ENCODE results near the gene CCDC28A. TPM values are rescaled to one million over a fixed set of nuclear protein-coding genes. Genes with fewer than 3 reads are reported as not detected.

The CCDC28A gene
- total RNA-seq, 1 experiment from 2014 or later: 12.0 TPM

DNA sequence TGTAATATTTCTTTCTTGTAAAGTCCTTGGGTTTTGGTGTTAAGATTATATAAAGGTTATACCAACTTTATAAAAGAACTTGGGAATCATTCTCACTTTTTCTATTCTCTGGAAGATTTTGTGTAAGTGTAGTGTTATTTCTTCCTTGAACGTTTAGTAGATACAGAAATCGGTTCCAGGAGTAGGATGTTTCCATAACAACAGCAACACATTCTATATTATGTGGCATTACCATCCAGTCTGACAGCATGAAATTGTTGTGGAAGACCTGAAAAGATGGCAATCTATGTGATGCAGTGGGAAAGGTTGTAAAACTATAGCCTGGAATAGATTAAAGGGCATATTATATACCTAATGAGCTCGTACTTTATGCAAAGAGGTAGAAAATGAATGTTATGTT lies 36.1 kb downstream of the CCDC28A start:
- POLR2A ChIA-PET: no interaction called here
- intact Hi-C loops (cut with micrococcal nuclease): no loop called here
- DNase-seq (ENCODE audit: low read depth, low spot score) (no peak), ATAC-seq (no peak)
- Histone ChIP-seq H3K4me1 (ENCODE audit: control insufficient read depth in 1 of 2, insufficient read depth in 2 of 2, low read length in 2 of 2) (no peaks in the 10 kb centered on the region), H3K79me2 (ENCODE audit: insufficient read depth, low read length) (no peaks in the 10 kb centered on the region), H3K27me3 (ENCODE audit: insufficient read depth, low read length) (no peaks in the 10 kb centered on the region), H3K27ac (ENCODE audit: low read depth, low read length) (no peak overlapping the region), H3K9me2 (ENCODE audit: insufficient read depth) (no peaks in the 10 kb centered on the region), H3K9me3 (ENCODE audit: control insufficient read depth in 1 of 2, insufficient read depth in 1 of 2, low read depth in 1 of 2, low read length in 2 of 2) (no peaks in the 10 kb centered on the region), H3K36me3 (ENCODE audit: control insufficient read depth in 1 of 2, insufficient read depth in 2 of 2, low read length in 2 of 2) (no peaks in the 10 kb centered on the region), H3K4me3 (replicated peaks in 1 of 2; ENCODE audit: low read depth in 1 of 2, low read length in 2 of 2) (no peak overlapping the region), H2AFZ (ENCODE audit: low read depth, low read length, poor library complexity, severe bottlenecking) (no peak overlapping the region), H3K4me2 (ENCODE audit: low read length) (no peak overlapping the region), H3K9ac (ENCODE audit: low read length) (no peak overlapping the region), H4K20me1 (ENCODE audit: insufficient read depth) (no peaks in the 10 kb centered on the region)
- CTCF ChIA-PET: no interaction called here
- no TSS peak for BruUV-seq (replicated peaks)
- RAD21 ChIA-PET (ENCODE audit: low non-redundant PET in 1 of 2, low total read pairs in 2 of 2, uncharacterized antibody in 2 of 2, unreplicated experiment in 2 of 2): no interaction called here
- TF ChIP-seq FOSL1 (IDR thresholded peaks at IDR 0.05; ENCODE audit: low read depth) (no peak), CEBPB (IDR thresholded peaks at IDR 0.05; ENCODE audit: low read depth) (no peak), SP1 (IDR thresholded peaks at IDR 0.05; ENCODE audit: low read depth) (no peak), POLR2AphosphoS5 (IDR thresholded peaks at IDR 0.05; ENCODE audit: low read depth, low read length) (no peak), YY1 (IDR thresholded peaks at IDR 0.05; ENCODE audit: extremely low read depth, insufficient replicate concordance, low read depth, low read length) (no peak), ZNF274 (IDR thresholded peaks at IDR 0.05; ENCODE audit: low read depth, low read length) (no peak), SRF (IDR thresholded peaks at IDR 0.05; ENCODE audit: low read depth) (no peak)

DNA sequence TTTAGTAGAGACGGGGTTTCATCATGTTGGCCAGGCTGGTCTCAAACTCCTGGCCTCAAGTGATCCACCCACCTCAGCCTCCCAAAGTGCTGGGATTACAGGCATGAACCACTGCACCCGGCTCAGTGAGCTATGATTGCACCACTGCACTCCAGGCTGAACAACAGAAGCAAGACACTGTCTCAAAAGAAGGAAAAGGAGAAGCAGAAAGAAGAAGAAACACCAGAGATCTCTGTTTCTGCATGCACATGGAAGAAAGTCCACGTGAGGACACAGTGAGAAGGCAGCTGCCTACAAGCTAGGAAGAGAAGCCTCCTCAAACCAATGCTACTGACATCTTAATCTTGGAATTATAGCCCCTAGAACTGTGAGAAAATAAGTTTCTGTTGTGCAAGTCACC lies 38.3 kb downstream of the CCDC28A start:
- Histone ChIP-seq H3K79me2 (ENCODE audit: insufficient read depth, low read length) (no peaks in the 10 kb centered on the region), H3K27ac (ENCODE audit: low read depth, low read length) (no peak overlapping the region), H4K20me1 (ENCODE audit: insufficient read depth) (no peaks in the 10 kb centered on the region), H3K9me3 (ENCODE audit: control insufficient read depth in 1 of 2, insufficient read depth in 1 of 2, low read depth in 1 of 2, low read length in 2 of 2) (no peaks in the 10 kb centered on the region), H2AFZ (ENCODE audit: low read depth, low read length, poor library complexity, severe bottlenecking) (no peak overlapping the region), H3K4me3 (replicated peaks in 1 of 2; ENCODE audit: low read depth in 1 of 2, low read length in 2 of 2) (no peak overlapping the region), H3K9ac (ENCODE audit: low read length) (no peak overlapping the region), H3K27me3 (ENCODE audit: insufficient read depth, low read length) (no peaks in the 10 kb centered on the region), H3K4me1 (ENCODE audit: control insufficient read depth in 1 of 2, insufficient read depth in 2 of 2, low read length in 2 of 2) (peaks cover 3 to 8% of the 10 kb centered on the region in 2 experiments), H3K4me2 (ENCODE audit: low read length) (no peak overlapping the region), H3K36me3 (ENCODE audit: control insufficient read depth in 1 of 2, insufficient read depth in 2 of 2, low read length in 2 of 2) (no peaks in the 10 kb centered on the region), H3K9me2 (ENCODE audit: insufficient read depth) (no peaks in the 10 kb centered on the region)
- DNase-seq (ENCODE audit: low read depth, low spot score) (no peak), ATAC-seq (no peak)
- TF ChIP-seq JUND (IDR thresholded peaks at IDR 0.05) (no peak), ELF1 (IDR thresholded peaks at IDR 0.05; ENCODE audit: borderline replicate concordance, low read depth) (no peak)
- CTCF ChIA-PET: no interaction called here
- RAD21 ChIA-PET (ENCODE audit: low non-redundant PET in 1 of 2, low total read pairs in 2 of 2, uncharacterized antibody in 2 of 2, unreplicated experiment in 2 of 2): interaction anchor here in 1 of 2 experiments (0.6 kb wide), 1 partner anchor 56 kb away, joined by 3 read pairs; no protein-coding TSS in a partner anchor
- intact Hi-C loops (cut with micrococcal nuclease): no loop called here
- BruUV-seq (replicated peaks): no TSS peak
- POLR2A ChIA-PET: no interaction called here

Data from HCT116 (cell line).